HUES64 (cell line): Measurements from ENCODE around the gene PCOLCE2.

Source experiments
- H3K27ac ChIP-seq: 2 replicates; pipeline ENCODE4 v1.7.0; 2013; ENCODE audit warnings: low read depth, low read length, inconsistent platforms
- H3K27me3 ChIP-seq: 2 replicates; pipeline ENCODE4 v1.6.1; 2013; ENCODE audit warnings: mild to moderate bottlenecking, low read length; ENCODE audit not compliant: insufficient read depth
- H3K36me3 ChIP-seq: 2 replicates; pipeline ENCODE4 v1.6.1; 2013; ENCODE audit warnings: mild to moderate bottlenecking, low read length; ENCODE audit not compliant: insufficient read depth
- H3K4me1 ChIP-seq: 2 replicates; pipeline ENCODE4 v1.6.1; 2013; ENCODE audit warnings: mild to moderate bottlenecking, low read length, moderate library complexity; ENCODE audit not compliant: insufficient read depth
- H3K4me3 ChIP-seq: 2 replicates; pipeline ENCODE4 v1.5.1; 2013; ENCODE audit warnings: mild to moderate bottlenecking, low read length, moderate library complexity
- H3K9ac ChIP-seq: 2 replicates; pipeline ENCODE4 v1.6.1; 2013; ENCODE audit warnings: mild to moderate bottlenecking, low read depth, low read length
- H3K9me3 ChIP-seq: 2 replicates; pipeline ENCODE4 v1.6.1; 2013; ENCODE audit warnings: low read depth, low read length; ENCODE audit not compliant: insufficient read depth
- WGBS: fragments of 150-250, 120-280 bp; methylation state at CpG from one replicate; pipeline ENCODE4 v1.1.7; 2013; ENCODE audit warnings: missing lambda C conversion rate; 5-methylcytosine and 5-hydroxymethylcytosine counted together

Gene PCOLCE2

GRCh38 chr3:142863010-142863817, 25.7 kb downstream of the PCOLCE2 start:
- Histone ChIP-seq H3K27ac (peak overlapping the region; percentile 88; the same call in 1 of the 2 replicates), H3K36me3 (no peaks in the 10 kb centered on the region), H3K9me3 (no peaks in the 10 kb centered on the region), H3K27me3 (no peaks in the 10 kb centered on the region), H3K9ac (no peak overlapping the region; the same call in 1 of the 2 replicates), H3K4me1 (peaks cover 61% of the 10 kb centered on the region), H3K4me3 (peak overlapping the region; percentile 21; the same call in 1 of the 2 replicates)
- WGBS: 22% methylated on average over 7 of the region's 7 CpGs

GRCh38 chr3:142861926-142862325, 27.0 kb downstream of the PCOLCE2 start:
- Histone ChIP-seq H3K4me1 (peaks cover 65% of the 10 kb centered on the region), H3K27me3 (no peaks in the 10 kb centered on the region), H3K36me3 (no peaks in the 10 kb centered on the region), H3K27ac (no peak overlapping the region; the same call in 1 of the 2 replicates), H3K9ac (no peak overlapping the region), H3K4me3 (no peak overlapping the region), H3K9me3 (no peaks in the 10 kb centered on the region)
- WGBS: 70% methylated on average over 4 of the region's 4 CpGs

- H3K9me3 ChIP-seq: no peaks in the 10 kb centered on the region
- WGBS: 90% methylated on average over 2 of the region's 3 CpGs
- H3K27me3 ChIP-seq: no peaks in the 10 kb centered on the region
- no peak overlapping the region for H3K9ac ChIP-seq
- H3K4me3 ChIP-seq: no peak overlapping the region
- no peaks in the 10 kb centered on the region for H3K36me3 ChIP-seq
- H3K4me1 ChIP-seq: peaks cover 38% of the 10 kb centered on the region
- H3K27ac ChIP-seq: no peak overlapping the region
Measured at GRCh38 chr3:142858043-142858442, 30.8 kb downstream of the PCOLCE2 start.

GRCh38 chr3:142857056-142857455, 31.8 kb downstream of the PCOLCE2 start:
- H3K4me3 ChIP-seq: no peak overlapping the region
- no peaks in the 10 kb centered on the region for H3K27me3 ChIP-seq
- peaks cover 28% of the 10 kb centered on the region for H3K4me1 ChIP-seq
- no peak overlapping the region for H3K27ac ChIP-seq
- H3K9ac ChIP-seq: no peak overlapping the region
- no peaks in the 10 kb centered on the region for H3K36me3 ChIP-seq
- no peaks in the 10 kb centered on the region for H3K9me3 ChIP-seq
- WGBS: 68% methylated on average over 6 of the region's 6 CpGs

- Histone ChIP-seq H3K27me3 (no peaks in the 10 kb centered on the region), H3K27ac (no peak overlapping the region), H3K4me1 (peaks cover 13% of the 10 kb centered on the region), H3K9me3 (no peaks in the 10 kb centered on the region), H3K9ac (no peak overlapping the region), H3K36me3 (no peaks in the 10 kb centered on the region), H3K4me3 (no peak overlapping the region)
- WGBS: 71% methylated on average over 10 of the region's 10 CpGs
Measured at GRCh38 chr3:142853270-142854168, 35.4 kb downstream of the PCOLCE2 start.

- Histone ChIP-seq H3K9ac (no peak overlapping the region), H3K9me3 (no peaks in the 10 kb centered on the region), H3K4me3 (no peak overlapping the region), H3K27me3 (no peaks in the 10 kb centered on the region), H3K36me3 (no peaks in the 10 kb centered on the region), H3K4me1 (peaks cover 8% of the 10 kb centered on the region), H3K27ac (no peak overlapping the region)
- WGBS: 93% methylated on average over 4 of the region's 4 CpGs
Measured at GRCh38 chr3:142852009-142852408, 36.9 kb downstream of the PCOLCE2 start.

GRCh38 chr3:142850395-142851023, 38.4 kb downstream of the PCOLCE2 start:
- H3K27ac ChIP-seq: no peak overlapping the region
- 81% methylated on average over 2 of the region's 2 CpGs for WGBS
- no peak overlapping the region for H3K9ac ChIP-seq

GRCh38 chr3:142849148-142849547, 39.7 kb downstream of the PCOLCE2 start:
- H3K27me3 ChIP-seq: no peaks in the 10 kb centered on the region
- no peak overlapping the region for H3K9ac ChIP-seq
- H3K4me1 ChIP-seq: peaks cover 4% of the 10 kb centered on the region
- no peak overlapping the region for H3K27ac ChIP-seq
- no peak overlapping the region for H3K4me3 ChIP-seq
- 100% methylated on average over 2 of the region's 3 CpGs for WGBS
- no peaks in the 10 kb centered on the region for H3K9me3 ChIP-seq
- H3K36me3 ChIP-seq: peaks cover 4% of the 10 kb centered on the region; the same call in 1 of the 2 replicates

More at GRCh38 chr3:142850395-142851023, 38.4 kb downstream of the PCOLCE2 start:
- Histone ChIP-seq H3K4me1 (peaks cover 5% of the 10 kb centered on the region), H3K27me3 (no peaks in the 10 kb centered on the region), H3K4me3 (no peak overlapping the region), H3K9me3 (no peaks in the 10 kb centered on the region), H3K36me3 (no peaks in the 10 kb centered on the region; the same call in 1 of the 2 replicates)

GRCh38 chr3:142846779-142847577, 41.9 kb downstream of the PCOLCE2 start:
- no peak overlapping the region for H3K27ac ChIP-seq
- 90% methylated on average over 1 of the region's 2 CpGs for WGBS
- no peaks in the 10 kb centered on the region for H3K4me1 ChIP-seq
- H3K9me3 ChIP-seq: no peaks in the 10 kb centered on the region
- no peak overlapping the region for H3K9ac ChIP-seq
- H3K27me3 ChIP-seq: no peaks in the 10 kb centered on the region
- peaks cover 4% of the 10 kb centered on the region; the same call in 1 of the 2 replicates for H3K36me3 ChIP-seq
- H3K4me3 ChIP-seq: no peak overlapping the region

- no peak overlapping the region for H3K9ac ChIP-seq
- no peaks in the 10 kb centered on the region for H3K4me1 ChIP-seq
- WGBS: 71% methylated on average over 3 of the region's 4 CpGs
- peaks cover 4% of the 10 kb centered on the region; the same call in 1 of the 2 replicates for H3K36me3 ChIP-seq
- no peak overlapping the region for H3K4me3 ChIP-seq
- no peaks in the 10 kb centered on the region for H3K27me3 ChIP-seq
- H3K27ac ChIP-seq: no peak overlapping the region
- no peaks in the 10 kb centered on the region for H3K9me3 ChIP-seq
Measured at GRCh38 chr3:142844339-142844977, 44.4 kb downstream of the PCOLCE2 start.
